Osteoblast (primary cell): ENCODE measurements around the gene NOVA2. TPM values are rescaled to one million over a fixed set of nuclear protein-coding genes. Genes with fewer than 3 reads are reported as not detected.

ENCODE experiments used
- DNase-seq: peaks from one replicate; pipeline ENCODE4 v3.0.0; 2011; ENCODE audit warnings: low spot score, mixed read lengths; ENCODE audit not compliant: insufficient read length; ENCODE audit errors: missing footprints
- H2AFZ ChIP-seq: 2 replicates; pipeline ENCODE4 v1.6.0; 2011; ENCODE audit warnings: mild to moderate bottlenecking, low read length
- H3K27ac ChIP-seq: 2 replicates; pipeline ENCODE4 v1.5.1; 2011; ENCODE audit warnings: mild to moderate bottlenecking, low read depth, low read length, moderate library complexity
- H3K27me3 ChIP-seq: 2 replicates; pipeline ENCODE4 v1.6.0; 2012; ENCODE audit warnings: mild to moderate bottlenecking, control low read depth, inconsistent platforms, low read length, moderate library complexity; ENCODE audit not compliant: insufficient read depth
- H3K36me3 ChIP-seq: 2 replicates; pipeline ENCODE4 v1.5.1; 2011; ENCODE audit warnings: mild to moderate bottlenecking, low read length, control low read depth, moderate library complexity; ENCODE audit not compliant: insufficient read depth
- H3K4me1 ChIP-seq: 2 replicates; pipeline ENCODE4 v1.5.1; 2011; ENCODE audit warnings: mild to moderate bottlenecking, low read length, control low read depth, moderate library complexity; ENCODE audit not compliant: insufficient read depth
- H3K4me2 ChIP-seq: 2 replicates; pipeline ENCODE4 v1.6.0; 2011; ENCODE audit warnings: mild to moderate bottlenecking, low read length; ENCODE audit not compliant: insufficient read depth
- H3K4me3 ChIP-seq: fragments of 200-600 bp; sonication (generic); 3 replicates; pipeline ENCODE4 v1.5.1; 2012; ENCODE audit warnings: mild to moderate bottlenecking, low read length, inconsistent platforms; ENCODE audit not compliant: insufficient read depth
- H3K79me2 ChIP-seq: 2 replicates; pipeline ENCODE4 v1.6.0; 2012; ENCODE audit warnings: mild to moderate bottlenecking, low read length, control low read depth, inconsistent platforms; ENCODE audit not compliant: insufficient read depth
- H3K9me3 ChIP-seq: 2 replicates; pipeline ENCODE4 v1.5.1; 2011; ENCODE audit warnings: low read depth, low read length, control low read depth
- H4K20me1 ChIP-seq: 2 replicates; pipeline ENCODE4 v1.6.0; 2012; ENCODE audit warnings: mild to moderate bottlenecking, low read length, control low read depth; ENCODE audit not compliant: insufficient read depth
- total RNA-seq: library from RNA; depleted of rRNA; stranded (reverse); fragments of >200 nt; gene quantifications from 2 replicates; pipeline ENCODE4 v1.2.3, GENCODE V29; 2012
- TF ChIP-seq, protein P1 (sequence below): IDR thresholded peaks from 2 replicates; pipeline ENCODE4 v1.5.1; 2011; ENCODE audit warnings: mild to moderate bottlenecking, low read depth, low read length, moderate library complexity; ENCODE audit errors: extremely low read depth

NOVA2 gene
- total RNA-seq, 1 donor, result not detected

DNA sequence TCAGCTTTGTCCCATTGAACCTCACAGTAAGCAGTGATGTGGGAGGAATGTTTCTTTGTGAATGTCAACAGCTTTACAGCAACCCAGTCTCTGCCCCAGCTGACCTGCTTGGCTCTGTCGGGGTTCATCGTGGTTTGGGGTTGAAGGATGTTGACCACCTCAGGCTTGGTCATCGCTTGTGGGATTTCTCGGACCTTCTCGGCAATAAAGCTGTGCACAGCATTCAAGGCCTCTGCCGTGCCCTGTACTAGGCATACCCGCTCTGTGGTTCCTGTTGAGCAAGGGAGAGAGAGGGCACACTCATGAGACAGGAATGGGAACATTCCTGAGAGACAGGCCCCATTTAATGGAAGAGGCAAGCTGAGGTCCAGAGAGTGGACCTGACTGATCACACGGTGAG, 20.0 kb downstream of the NOVA2 start:
- Histone ChIP-seq H3K27me3 (no peaks in the 10 kb centered on the region), H3K79me2 (no peaks in the 10 kb centered on the region), H3K4me1 (no peaks in the 10 kb centered on the region), H3K27ac (no peak overlapping the region), H3K4me3 (no peak overlapping the region), H2AFZ (no peak overlapping the region), H3K4me2 (no peak overlapping the region), H3K9me3 (no peaks in the 10 kb centered on the region), H4K20me1 (no peaks in the 10 kb centered on the region), H3K36me3 (no peaks in the 10 kb centered on the region)
- TF ChIP-seq, protein P1, sequence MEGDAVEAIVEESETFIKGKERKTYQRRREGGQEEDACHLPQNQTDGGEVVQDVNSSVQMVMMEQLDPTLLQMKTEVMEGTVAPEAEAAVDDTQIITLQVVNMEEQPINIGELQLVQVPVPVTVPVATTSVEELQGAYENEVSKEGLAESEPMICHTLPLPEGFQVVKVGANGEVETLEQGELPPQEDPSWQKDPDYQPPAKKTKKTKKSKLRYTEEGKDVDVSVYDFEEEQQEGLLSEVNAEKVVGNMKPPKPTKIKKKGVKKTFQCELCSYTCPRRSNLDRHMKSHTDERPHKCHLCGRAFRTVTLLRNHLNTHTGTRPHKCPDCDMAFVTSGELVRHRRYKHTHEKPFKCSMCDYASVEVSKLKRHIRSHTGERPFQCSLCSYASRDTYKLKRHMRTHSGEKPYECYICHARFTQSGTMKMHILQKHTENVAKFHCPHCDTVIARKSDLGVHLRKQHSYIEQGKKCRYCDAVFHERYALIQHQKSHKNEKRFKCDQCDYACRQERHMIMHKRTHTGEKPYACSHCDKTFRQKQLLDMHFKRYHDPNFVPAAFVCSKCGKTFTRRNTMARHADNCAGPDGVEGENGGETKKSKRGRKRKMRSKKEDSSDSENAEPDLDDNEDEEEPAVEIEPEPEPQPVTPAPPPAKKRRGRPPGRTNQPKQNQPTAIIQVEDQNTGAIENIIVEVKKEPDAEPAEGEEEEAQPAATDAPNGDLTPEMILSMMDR, result no peak
- no peak for DNase-seq

DNA sequence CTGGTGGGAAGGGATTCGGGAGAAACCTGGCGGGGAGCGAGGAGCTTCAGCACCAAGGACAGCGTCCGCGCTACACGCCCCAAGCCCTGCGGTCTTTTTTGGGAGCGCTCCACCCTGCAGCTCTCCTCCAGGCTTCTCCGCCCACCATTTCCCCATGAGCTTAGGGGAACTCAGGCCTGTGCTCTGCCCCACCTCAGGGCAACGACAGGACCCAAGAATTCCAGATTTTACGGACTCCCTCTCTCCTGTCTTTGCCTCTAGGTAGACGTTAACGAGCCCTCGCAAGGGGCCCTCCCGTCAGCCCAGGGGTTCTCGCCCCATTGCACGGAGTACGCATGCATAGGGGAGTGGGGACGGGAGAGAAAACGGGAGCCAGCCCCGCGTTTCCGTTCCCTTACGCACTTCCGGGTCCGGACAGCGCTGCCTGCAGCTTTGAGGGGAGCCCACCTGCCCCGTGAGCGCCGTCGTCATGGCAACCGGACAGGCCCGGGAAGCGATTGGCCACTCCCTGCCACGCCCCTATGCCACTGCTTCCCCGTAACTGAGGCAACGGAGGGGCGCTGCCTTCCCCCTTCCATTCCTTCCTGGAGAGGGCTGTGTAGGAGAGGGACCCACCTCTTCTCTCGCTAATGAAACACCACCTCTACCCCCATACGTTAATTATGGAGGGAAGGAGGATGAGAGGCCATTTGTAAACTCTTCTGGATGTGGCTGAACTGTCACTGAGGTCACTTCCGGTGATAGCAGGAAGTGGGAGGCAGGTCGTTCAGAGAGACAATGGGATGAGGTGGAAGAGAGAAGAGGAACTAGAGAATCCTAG, 20.8 kb downstream of the NOVA2 start:
- TF ChIP-seq, protein P1, result no peak
- Histone ChIP-seq H3K9me3 (no peaks in the 10 kb centered on the region), H3K4me1 (no peaks in the 10 kb centered on the region), H3K27ac (no peak overlapping the region), H2AFZ (peak overlapping the region; percentile 29), H4K20me1 (no peaks in the 10 kb centered on the region), H3K4me3 (no peak overlapping the region), H3K27me3 (no peaks in the 10 kb centered on the region), H3K79me2 (no peaks in the 10 kb centered on the region), H3K36me3 (no peaks in the 10 kb centered on the region), H3K4me2 (no peak overlapping the region)
- peak; percentile 93 for DNase-seq

DNA sequence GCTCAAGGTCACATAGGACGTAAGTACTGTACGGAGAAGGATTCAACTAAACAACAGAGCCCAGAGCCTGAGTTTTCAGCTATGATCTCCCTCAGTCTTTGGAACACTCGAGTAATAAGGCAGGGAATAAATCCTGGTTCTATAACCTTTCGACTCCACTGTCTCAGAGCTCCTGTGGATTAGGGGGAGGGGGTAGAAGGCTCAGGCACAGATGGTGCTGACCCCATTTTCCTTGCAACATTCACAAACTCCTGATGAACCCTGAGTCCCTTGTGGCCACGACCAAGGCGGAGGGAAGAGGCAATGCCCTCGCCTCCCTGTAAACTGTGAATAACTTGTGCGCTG, 21.4 kb downstream of the NOVA2 start:
- Histone ChIP-seq H4K20me1 (no peaks in the 10 kb centered on the region), H3K36me3 (no peaks in the 10 kb centered on the region), H3K4me1 (no peaks in the 10 kb centered on the region), H3K4me2 (no peak overlapping the region), H2AFZ (no peak overlapping the region), H3K27me3 (no peaks in the 10 kb centered on the region), H3K9me3 (no peaks in the 10 kb centered on the region), H3K27ac (no peak overlapping the region), H3K79me2 (no peaks in the 10 kb centered on the region), H3K4me3 (no peak overlapping the region)
- TF ChIP-seq, protein P1, result no peak
- DNase-seq, result peak; percentile 50

DNA sequence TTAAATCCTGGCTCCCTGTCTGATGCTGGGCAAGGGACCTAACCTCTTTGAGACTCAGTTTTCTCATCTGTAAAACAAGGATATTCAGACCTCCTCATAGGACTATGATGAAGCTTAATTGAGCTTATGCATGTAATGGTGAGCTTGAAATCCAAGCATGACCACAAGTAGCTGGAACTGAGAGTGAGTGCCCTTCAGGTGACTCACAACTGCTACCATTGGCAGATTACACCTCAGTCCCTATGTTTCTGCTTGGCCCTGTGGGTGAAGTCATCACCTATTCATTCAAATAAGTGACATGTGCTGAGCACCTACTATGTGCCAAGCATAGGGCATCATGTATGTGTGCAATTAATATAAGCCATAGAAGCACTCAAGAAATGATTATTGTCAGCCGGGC, 25.7 kb downstream of the NOVA2 start:
- H3K27ac ChIP-seq, result no peak overlapping the region
- no peaks in the 10 kb centered on the region for H3K79me2 ChIP-seq
- H4K20me1 ChIP-seq, result no peaks in the 10 kb centered on the region
- H3K27me3 ChIP-seq, result no peaks in the 10 kb centered on the region
- no peak overlapping the region for H3K4me3 ChIP-seq
- H3K36me3 ChIP-seq, result no peaks in the 10 kb centered on the region
- no peaks in the 10 kb centered on the region for H3K4me1 ChIP-seq
- TF ChIP-seq, protein P1, result no peak
- H3K4me2 ChIP-seq, result no peak overlapping the region
- no peak overlapping the region for H2AFZ ChIP-seq
- no peaks in the 10 kb centered on the region for H3K9me3 ChIP-seq
- no peak for DNase-seq
